Raji (cell line): ENCODE measurements around the gene FOXO1.

ENCODE experiments used
- POLR2A ChIP-seq: IDR thresholded peaks from 2 replicates; pipeline ENCODE4 v1.6.1; 2011; ENCODE audit warnings: low read depth, low read length, control low read depth; ENCODE audit not compliant: insufficient read depth

The FOXO1 gene

DNA sequence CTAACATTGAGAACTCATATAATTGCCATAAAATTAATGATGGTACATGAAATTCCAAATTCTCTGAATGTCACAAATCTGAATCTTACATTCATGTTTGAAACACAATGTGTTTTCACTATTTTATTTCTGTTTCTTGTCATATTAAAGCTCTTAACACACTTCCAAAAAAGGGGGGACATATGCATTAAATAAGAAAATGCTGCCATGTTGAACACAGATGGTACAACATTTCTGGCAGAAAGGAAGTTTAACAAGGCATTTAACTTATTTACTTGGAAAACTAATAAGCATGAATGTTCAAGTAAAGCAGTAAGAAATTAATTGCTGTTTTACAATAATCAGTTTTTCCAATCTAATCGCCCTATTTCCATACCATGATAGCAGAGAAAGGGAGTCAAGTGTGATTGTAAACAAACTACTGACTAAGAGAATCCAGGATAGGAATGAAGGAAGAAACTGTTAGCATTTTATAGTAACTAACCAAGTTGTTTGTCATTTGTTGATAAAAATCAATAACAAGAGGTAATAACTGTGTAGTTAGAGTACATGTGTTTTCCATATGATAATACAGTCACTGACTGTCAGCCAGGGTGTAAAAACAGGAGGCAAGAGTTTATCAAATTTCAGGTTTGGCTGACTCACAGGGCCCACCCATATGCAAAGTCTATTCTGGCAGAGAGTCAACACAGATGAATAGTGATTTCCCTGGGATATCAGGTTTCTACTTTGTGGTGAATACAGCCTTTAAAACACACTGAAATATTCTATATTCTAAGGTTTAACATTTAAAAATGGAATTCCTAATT lies 5.7 kb upstream of the FOXO1 start:
- TF ChIP-seq POLR2A = no peak

DNA sequence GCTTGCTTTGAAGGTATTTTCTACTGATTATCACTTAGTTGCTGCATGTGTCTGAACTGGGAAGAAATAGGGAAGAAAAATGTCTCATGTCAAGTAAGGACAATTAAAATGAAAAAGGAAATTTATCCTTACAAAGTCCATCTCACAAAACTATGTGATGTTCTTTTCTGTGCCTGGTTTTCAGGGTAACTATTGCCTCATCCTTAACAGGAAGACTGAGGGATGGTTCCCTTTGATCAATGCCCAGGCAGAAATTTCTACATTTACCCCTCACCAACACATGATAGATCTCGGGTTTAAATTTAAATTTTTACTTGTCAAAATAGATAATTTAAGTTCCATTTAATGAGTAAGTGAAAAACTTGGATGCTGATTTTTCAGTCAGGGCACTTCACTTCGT lies 3.9 kb upstream of the FOXO1 start:
- no peak for TF ChIP-seq POLR2A

DNA sequence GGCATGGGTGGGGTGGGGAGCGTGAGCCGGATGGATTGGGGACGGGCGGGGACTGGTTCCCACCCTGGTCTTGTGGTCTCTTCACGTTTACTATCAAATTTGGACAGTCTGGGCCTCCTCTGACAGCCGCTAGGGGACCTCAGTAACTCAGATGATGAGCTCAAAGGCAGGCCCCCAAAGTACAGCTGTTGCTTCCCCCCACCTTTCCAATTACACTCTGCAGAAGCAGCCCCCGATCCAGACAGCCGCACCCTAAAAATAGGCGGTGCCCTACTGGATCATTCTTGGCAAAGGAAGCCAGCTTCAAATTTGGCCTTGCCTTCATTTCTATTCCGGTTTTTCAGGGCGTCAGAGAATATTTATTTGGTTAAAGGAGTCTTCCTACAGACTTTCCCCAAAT lies 1.9 kb upstream of the FOXO1 start:
- no peak for TF ChIP-seq POLR2A

DNA sequence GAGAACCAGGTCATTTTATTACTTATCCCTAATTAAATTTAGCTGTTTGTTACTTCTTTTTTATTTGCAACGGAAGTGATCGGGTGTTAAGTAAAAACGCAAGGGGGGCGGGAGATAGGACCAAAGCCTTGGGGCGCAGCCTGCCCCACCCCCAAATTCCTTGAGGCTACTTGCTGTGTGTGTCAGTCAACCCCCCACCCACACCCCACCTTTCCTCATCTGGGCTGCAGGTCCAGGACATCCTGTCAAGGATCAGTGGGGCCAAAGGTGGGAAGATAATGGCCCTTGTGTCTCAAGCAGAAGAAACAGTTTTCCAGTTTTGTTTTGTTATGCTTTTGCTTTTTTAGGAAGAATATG lies 1.2 kb upstream of the FOXO1 start:
- TF ChIP-seq POLR2A = no peak

DNA sequence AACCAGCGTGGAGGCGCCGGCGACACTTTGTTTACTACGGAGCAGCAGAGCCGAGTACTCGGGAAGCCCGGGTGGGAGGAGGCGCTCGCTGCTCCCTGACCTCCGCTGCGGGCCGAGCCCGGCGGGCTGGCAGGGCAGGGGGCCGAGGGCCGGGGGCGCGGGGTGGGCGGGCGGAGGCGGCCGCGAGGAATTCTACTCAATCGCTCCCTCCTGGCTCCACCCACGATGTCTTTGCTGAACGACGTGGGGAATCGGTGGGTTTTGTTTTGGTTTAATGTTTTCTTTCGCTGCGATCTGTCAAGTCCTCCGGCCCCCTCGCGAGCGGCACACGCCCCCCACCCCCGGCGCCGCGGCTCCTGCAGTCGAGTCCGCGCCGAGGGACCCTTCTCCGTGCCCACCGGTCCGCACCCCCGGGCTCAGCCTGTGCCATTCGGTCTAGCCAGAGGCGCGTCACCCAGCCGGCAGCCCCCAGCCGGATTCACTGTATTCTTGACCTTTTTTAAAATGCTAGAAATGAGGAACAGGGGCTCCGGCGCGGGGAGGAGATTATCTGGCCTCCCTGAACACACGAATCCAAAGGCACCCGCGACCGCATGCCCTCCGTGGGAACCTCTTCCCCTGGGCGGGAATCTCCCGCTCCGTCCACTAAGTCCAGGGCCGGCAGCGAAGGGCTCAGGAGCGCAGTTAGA lies 636 bp upstream of the FOXO1 start:
- no peak for TF ChIP-seq POLR2A

DNA sequence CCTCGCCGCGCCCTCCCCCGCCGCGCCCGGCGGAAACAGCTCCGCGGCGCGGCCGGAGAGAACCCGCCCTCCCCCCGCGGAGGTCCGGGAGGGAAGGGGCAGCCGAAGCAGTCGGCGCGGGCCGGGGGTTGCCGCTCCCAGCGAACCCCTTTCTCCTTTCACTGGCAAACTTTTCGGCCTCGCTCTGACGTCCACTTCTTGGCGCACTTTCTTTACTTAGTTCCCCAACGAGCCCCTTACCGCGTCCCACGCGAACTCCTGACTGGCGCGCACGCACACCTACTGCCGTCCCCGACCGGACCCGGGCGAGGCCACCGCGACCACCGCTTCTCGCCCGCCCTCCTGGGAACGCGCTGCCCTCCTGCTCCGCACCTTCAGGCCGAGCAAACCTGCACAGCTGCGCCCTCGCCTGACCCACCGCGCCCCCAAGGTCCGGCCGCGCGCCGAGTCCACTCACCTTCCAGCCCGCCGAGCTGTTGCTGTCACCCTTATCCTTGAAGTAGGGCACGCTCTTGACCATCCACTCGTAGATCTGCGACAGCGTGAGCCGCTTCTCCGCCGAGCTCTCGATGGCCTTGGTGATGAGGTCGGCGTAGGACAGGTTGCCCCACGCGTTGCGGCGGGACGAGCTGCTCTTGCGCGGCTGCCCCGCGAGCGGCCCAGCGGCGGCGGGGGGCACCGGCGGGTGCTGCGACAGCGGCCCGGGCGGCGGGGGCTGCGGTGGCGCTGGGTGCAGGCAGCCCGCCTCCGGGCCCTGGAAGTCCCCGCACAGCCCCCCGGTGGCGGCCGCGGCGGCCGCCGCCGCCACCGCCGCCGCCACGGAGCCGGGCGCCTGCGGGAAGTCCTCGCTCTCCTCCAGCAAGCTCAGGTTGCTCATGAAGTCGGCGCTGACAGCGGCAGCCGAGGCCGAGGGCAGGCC lies 1.1 kb downstream of the FOXO1 start:
- peak; percentile 24; the same call in 1 of the 2 replicates for TF ChIP-seq POLR2A

DNA sequence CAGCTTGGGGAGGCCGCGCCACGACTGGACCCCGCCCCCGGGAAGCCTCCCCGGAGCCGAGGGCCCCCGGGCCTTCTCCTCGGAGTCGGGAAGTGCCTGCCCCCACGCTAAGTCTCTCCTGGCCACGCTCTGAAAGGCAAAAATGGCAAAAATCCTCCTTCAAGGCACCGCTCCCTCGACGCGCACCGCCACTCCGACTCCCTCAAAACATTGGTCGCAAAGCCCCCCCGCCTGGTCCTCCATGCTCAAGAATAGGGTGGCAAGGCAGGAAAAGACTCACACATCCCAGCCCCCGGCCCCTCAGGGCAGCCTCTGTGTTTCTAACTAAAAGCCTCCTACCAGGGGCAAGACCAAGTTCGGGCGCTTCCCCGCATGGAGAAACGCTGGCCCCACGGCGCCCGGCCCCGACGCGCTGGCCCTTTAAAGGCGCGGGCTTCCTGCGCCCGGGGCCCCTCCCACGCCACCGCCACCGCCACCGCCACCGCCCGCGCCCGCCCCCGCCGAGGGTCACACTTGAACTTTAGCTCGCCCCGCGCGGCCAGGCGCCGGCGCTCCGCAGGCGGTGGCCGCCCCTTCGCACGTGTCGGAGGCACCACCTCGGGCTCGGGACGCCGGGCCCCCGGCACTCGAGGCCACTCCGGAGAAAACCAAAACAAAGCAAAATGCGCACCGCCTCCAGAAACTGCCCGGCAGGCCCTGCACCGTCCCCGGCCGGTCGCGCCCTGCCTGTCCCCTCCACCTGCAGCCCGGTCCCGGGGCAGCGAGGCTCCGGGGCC lies 1.9 kb downstream of the FOXO1 start:
- TF ChIP-seq POLR2A = peak; percentile 50

DNA sequence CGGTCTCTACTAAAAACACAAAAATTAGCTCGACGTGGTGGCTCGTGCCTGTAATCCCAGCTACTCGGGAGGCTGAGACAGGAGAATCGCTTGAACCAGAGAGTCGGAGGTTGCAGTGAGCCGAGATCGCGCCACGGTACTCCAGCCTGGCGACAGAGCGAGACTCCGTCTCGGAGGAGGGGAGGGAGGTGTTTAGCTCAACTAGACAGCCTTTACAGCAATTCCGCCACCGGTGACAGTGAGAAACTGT lies 2.4 kb downstream of the FOXO1 start:
- peak; percentile 36; the same call in 1 of the 2 replicates for TF ChIP-seq POLR2A

DNA sequence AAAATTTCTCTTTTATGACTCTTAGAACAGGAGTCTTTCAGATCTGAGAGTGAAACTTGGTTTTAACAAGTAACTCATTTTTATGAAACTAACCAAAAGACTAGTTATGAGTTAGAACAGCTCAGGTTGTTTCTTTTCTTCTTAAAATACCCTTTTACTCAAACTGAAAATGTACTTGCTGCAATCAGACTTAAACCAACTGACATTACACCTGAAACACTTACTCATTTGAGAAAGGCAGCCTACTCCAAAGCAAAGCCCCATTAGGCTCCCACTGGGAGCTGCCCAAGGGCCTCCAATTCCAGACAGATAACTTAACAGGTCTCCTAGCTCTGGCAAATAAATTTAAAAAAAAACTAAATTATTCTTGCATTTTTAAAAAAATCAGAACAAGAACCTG lies 3.6 kb downstream of the FOXO1 start:
- TF ChIP-seq POLR2A = no peak

DNA sequence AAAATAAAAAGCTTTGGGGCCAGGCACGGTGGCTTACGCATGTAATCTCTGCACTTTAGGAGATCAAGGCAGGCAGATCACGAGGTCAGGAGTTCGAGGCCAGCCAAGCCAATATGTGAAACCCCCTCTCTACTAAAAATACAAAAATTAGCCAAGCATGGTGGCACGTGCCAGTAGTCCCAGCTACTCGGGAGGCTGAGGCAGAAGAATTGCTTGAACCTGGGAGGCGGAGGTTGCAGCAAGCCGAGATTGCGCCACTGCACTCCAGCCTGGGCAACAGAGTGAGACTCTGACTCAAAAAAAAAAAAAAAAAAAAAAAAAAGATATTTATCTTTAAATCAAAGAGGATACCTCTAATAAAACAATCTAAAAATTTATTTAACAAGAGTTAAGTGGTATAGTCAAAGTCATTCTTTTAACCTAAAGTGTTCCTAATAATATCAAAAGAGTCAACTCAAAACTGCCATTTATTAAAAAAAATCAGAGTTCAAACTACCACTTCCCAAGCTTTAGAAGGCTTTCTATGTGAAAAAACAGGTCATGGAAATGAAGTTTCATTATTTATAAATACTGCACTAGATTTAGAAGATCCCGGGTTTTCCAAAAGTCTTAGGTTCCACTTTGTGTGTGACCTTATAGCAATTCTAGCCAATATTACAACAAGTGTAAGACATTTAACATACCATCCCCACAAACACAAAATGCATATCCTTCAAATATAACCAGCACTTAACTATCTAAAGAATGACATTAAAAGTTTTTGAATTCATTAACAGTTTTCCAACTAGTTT lies 4.4 kb downstream of the FOXO1 start:
- no peak for TF ChIP-seq POLR2A

DNA sequence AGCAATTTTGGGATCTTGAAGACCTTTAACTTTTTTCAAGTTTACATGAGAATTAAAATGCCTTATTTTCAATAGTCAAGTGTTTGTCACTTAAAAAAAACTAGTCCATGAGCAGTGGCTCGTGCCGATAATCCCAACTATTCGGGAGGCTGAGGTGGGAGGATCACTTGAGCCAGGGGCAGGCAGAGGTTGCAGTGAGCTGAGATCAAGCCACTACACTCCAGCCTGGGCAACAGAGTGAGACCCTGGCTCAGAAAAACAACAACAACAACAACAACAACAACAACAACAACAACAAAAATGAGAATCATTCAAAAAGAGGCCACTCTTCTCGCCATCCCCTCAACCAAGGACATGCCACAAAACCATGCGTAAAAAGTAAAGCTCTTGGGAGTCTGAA lies 5.7 kb downstream of the FOXO1 start:
- TF ChIP-seq POLR2A = no peak

DNA sequence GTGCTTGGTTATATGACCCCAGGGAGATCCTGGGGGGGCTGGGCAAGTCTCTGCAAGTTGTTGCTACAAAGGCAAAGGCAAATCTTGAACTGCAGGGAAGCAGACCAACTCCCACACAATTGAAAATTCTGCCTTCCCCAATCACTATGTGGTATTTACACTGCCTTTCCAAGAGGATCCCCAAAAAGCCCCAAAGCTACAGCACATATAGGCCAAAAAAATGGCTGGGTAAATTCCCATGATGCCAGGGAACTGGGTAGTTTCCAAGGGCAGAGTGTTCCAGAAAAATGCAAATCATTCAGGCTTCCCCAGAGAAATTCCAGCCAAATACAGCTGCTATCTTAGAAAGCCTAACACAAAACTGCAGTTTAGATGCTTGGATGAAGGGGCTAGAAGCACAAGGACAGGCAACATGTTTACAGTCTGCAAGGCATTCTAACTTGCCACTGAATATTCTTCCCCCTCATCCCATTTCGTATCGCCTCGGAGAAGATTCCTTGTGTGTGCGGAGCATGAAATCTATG lies 6.2 kb downstream of the FOXO1 start:
- no peak for TF ChIP-seq POLR2A

DNA sequence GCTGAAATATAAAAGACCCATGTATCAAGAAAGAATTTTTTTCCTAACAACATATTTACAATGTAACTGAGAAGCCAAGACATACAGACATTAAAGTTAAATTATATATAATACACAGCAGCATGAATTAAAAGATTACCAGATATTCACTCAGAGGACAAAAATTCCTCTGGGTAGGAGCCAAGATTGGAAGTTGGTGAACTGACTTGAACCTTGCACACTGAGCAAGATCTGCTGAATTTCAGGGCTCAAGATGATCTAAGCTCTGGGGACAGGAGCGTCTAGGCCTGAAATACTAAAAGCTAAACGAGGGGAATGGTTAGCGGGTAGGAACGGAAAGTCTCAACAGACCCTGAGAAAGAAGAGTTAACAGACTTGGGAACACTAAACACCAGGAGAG lies 8.5 kb downstream of the FOXO1 start:
- no peak for TF ChIP-seq POLR2A

DNA sequence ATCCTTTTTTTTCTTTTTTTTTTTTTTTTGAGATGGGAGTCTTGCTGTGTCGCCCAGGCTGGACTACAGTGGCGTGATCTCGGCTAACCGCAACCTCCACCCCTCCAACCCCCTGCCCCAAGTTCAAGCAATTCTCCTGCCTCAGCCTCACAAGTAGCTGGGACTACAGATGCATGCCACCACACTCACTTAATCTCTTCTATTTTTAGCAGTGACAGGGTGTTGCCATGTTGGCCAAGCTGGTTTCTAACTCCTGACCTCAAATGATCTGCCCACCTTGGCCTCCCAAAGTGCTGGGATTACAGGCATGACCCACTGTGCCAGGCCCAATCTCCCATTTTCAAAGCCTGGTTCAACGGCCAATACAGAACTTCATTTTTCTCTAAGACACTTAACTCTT lies 9.1 kb downstream of the FOXO1 start:
- no peak for TF ChIP-seq POLR2A
